Vagina (tissue), 2 donors: Measurements from ENCODE around the gene MYO1E. TPM values are rescaled to one million over a fixed set of nuclear protein-coding genes. Genes with fewer than 3 reads are reported as not detected.

Experiments used
- DNase-seq, 2 donors: peaks; one replicate each; pipeline ENCODE4 v3.0.0-alpha.2; 2017; ENCODE audit errors: extremely low spot score in 2 of 2
- H3K27ac ChIP-seq: fragments of 200-600 bp; sonication (generic); one replicate; pipeline ENCODE4 v1.5.1; 2019
- H3K27me3 ChIP-seq: fragments of 200-600 bp; sonication (generic); one replicate; pipeline ENCODE4 v1.5.1; 2019
- H3K36me3 ChIP-seq, 2 donors: fragments of 200-600 bp; sonication (generic); one replicate each; pipeline ENCODE4 v1.5.1; 2017 to 2019
- H3K4me1 ChIP-seq: fragments of 200-600 bp; sonication (generic); one replicate; pipeline ENCODE4 v1.5.1; 2019
- H3K4me3 ChIP-seq, 2 donors: fragments of 200-600 bp; sonication (generic); 1 replicate in 1 of 2; 2 replicates in 1 of 2; pipeline ENCODE4 v1.5.1; 2016 to 2019
- H3K9me3 ChIP-seq: fragments of 200-600 bp; sonication (generic); one replicate; pipeline ENCODE4 v1.5.1; 2019
- CTCF ChIP-seq, 3 experiments: fragments of 450-650 bp in 2 of 3; fragments of 200-600 bp in 1 of 3; sonication (generic) in 1 of 3; IDR thresholded peaks; one replicate each; pipeline ENCODE4 v1.5.1; 2017 to 2019; ENCODE audit warnings: antibody characterized with exemption in 3 of 3, mild to moderate bottlenecking in 2 of 3, moderate library complexity in 2 of 3
- POLR2A ChIP-seq, 2 donors: fragments of 450-650 bp; IDR thresholded peaks; one replicate each; pipeline ENCODE4 v1.6.1; 2017; ENCODE audit warnings: antibody characterized with exemption in 2 of 2, mild to moderate bottlenecking in 2 of 2, moderate library complexity in 2 of 2
- POLR2AphosphoS5 ChIP-seq, 2 donors: sonication (generic); formaldehyde crosslinking; IDR thresholded peaks; one replicate each; pipeline ENCODE4 v1.9.0; 2017; ENCODE audit warnings: antibody characterized with exemption in 2 of 2, mild to moderate bottlenecking in 2 of 2, low read depth in 1 of 2; ENCODE audit not compliant: insufficient read depth in 1 of 2
- intact Hi-C: fragments of 100-400 bp; cut with DNase I; formaldehyde crosslinking; loops from one replicate; pipeline ENCODE4 v1.15.1; 2023
- total RNA-seq: library from RNA; depleted of rRNA; stranded (reverse); fragments of >200 nt; gene quantifications from one replicate; pipeline ENCODE4 v1.2.3, GENCODE V29; 2016

MYO1E gene
- total RNA-seq, 1 donor from 2014 or later: 16.9 TPM

GRCh38 chr15:59256482-59256881 is 116.2 kb downstream of the MYO1E start:
- no peak for DNase-seq
- Histone ChIP-seq H3K27ac (no peak overlapping the region), H3K4me3 (no peak overlapping the region), H3K27me3 (no peaks in the 10 kb centered on the region), H3K4me1 (no peaks in the 10 kb centered on the region), H3K36me3 (no peaks in the 10 kb centered on the region), H3K9me3 (no peaks in the 10 kb centered on the region)
- TF ChIP-seq POLR2A (IDR thresholded peaks at IDR 0.05): no peak
- TF ChIP-seq CTCF (IDR thresholded peaks at IDR 0.05): no peak
- no peak for TF ChIP-seq POLR2AphosphoS5 (IDR thresholded peaks at IDR 0.05; ENCODE audit: insufficient read depth in 1 of 2, low read depth in 1 of 2)
- intact Hi-C loops: no loop called here

GRCh38 chr15:59255680-59256336 is 116.9 kb downstream of the MYO1E start:
- no peak for DNase-seq
- no peaks in the 10 kb centered on the region for H3K9me3 ChIP-seq
- H3K4me3 ChIP-seq: no peak overlapping the region
- H3K27me3 ChIP-seq: no peaks in the 10 kb centered on the region
- no peak overlapping the region for H3K27ac ChIP-seq
- no peaks in the 10 kb centered on the region for H3K4me1 ChIP-seq
- TF ChIP-seq POLR2AphosphoS5 (IDR thresholded peaks at IDR 0.05; ENCODE audit: insufficient read depth in 1 of 2, low read depth in 1 of 2) (no peak), POLR2A (IDR thresholded peaks at IDR 0.05) (no peak), CTCF (IDR thresholded peaks at IDR 0.05) (no peak)
- intact Hi-C loops: no loop called here
- H3K36me3 ChIP-seq: no peaks in the 10 kb centered on the region

GRCh38 chr15:59252137-59252536 is 120.5 kb downstream of the MYO1E start:
- intact Hi-C loops: no loop called here
- Histone ChIP-seq H3K4me3 (no peak overlapping the region), H3K27ac (no peak overlapping the region), H3K36me3 (no peaks in the 10 kb centered on the region), H3K9me3 (no peaks in the 10 kb centered on the region), H3K27me3 (no peaks in the 10 kb centered on the region), H3K4me1 (no peaks in the 10 kb centered on the region)
- no peak for TF ChIP-seq CTCF (IDR thresholded peaks at IDR 0.05)
- TF ChIP-seq POLR2AphosphoS5 (IDR thresholded peaks at IDR 0.05; ENCODE audit: insufficient read depth in 1 of 2, low read depth in 1 of 2): no peak
- TF ChIP-seq POLR2A (IDR thresholded peaks at IDR 0.05): no peak
- DNase-seq: no peak

- DNase-seq: no peak
- no peak overlapping the region for H3K27ac ChIP-seq
- H3K9me3 ChIP-seq: no peaks in the 10 kb centered on the region
- TF ChIP-seq POLR2A (IDR thresholded peaks at IDR 0.05) (no peak), CTCF (IDR thresholded peaks at IDR 0.05) (no peak)
- no peaks in the 10 kb centered on the region for H3K4me1 ChIP-seq
- intact Hi-C loops: no loop called here
- H3K36me3 ChIP-seq: no peaks in the 10 kb centered on the region
- H3K4me3 ChIP-seq: no peak overlapping the region
- no peaks in the 10 kb centered on the region for H3K27me3 ChIP-seq
Measured at GRCh38 chr15:59251001-59251845, 121.4 kb downstream of the MYO1E start.

GRCh38 chr15:59250249-59250648 is 122.4 kb downstream of the MYO1E start:
- no peak overlapping the region for H3K4me3 ChIP-seq
- TF ChIP-seq POLR2A (IDR thresholded peaks at IDR 0.05): no peak
- TF ChIP-seq CTCF (IDR thresholded peaks at IDR 0.05): no peak
- TF ChIP-seq POLR2AphosphoS5 (IDR thresholded peaks at IDR 0.05; ENCODE audit: insufficient read depth in 1 of 2, low read depth in 1 of 2): no peak
- no peaks in the 10 kb centered on the region for H3K27me3 ChIP-seq
- no peaks in the 10 kb centered on the region for H3K36me3 ChIP-seq
- no peaks in the 10 kb centered on the region for H3K4me1 ChIP-seq
- DNase-seq: no peak
- intact Hi-C loops: no loop called here
- H3K9me3 ChIP-seq: no peaks in the 10 kb centered on the region
- H3K27ac ChIP-seq: no peak overlapping the region
